MCF 10A (cell line): ENCODE measurements around the gene GVQW3. TPM values are rescaled to one million over a fixed set of nuclear protein-coding genes. Genes with fewer than 3 reads are reported as not detected.
A peak's percentile ranks its signal among the peaks of the same experiment; 100 is the strongest.

Experiments used
- BruUV-seq: library from RNA; stranded (reverse); fragments of 400-500 nt; replicated peaks from 2 replicates; lab custom pipeline; 2021; lab: Mats Ljungman, UMichigan
- CTCF ChIA-PET: fragments of 300-600 bp; sonication (Branson Sonifier 250); formaldehyde crosslinking; extraction: SDS; loops from one replicate; lab custom pipeline; 2021; ENCODE audit warnings: antibody characterized with exemption, inconsistent platforms; lab: Yijun Ruan, JAX
- POLR2A ChIA-PET: fragments of 300-600, 350-650 bp; sonication (Branson Sonifier 250); formaldehyde crosslinking; extraction: SDS; loops from one replicate; lab custom pipeline; 2020; ENCODE audit warnings: antibody characterized with exemption, inconsistent platforms; lab: Yijun Ruan, JAX
- DNase-seq: peaks from one replicate; pipeline ENCODE4 v3.0.0-alpha.2; 2018; ENCODE audit not compliant: unreplicated experiment
- H3K27ac Mint-ChIP-seq: one replicate; pipeline ENCODE4 v1.8.0; 2022; ENCODE audit warnings: mild to moderate bottlenecking, low read depth, mixed read lengths; ENCODE audit not compliant: unreplicated experiment
- H3K27me3 Mint-ChIP-seq: one replicate; pipeline ENCODE4 v1.8.0; 2022; ENCODE audit warnings: mixed read lengths; ENCODE audit not compliant: insufficient read depth, unreplicated experiment
- H3K36me3 Mint-ChIP-seq: one replicate; pipeline ENCODE4 v1.8.0; 2022; ENCODE audit warnings: mild to moderate bottlenecking, moderate library complexity, mixed read lengths; ENCODE audit not compliant: insufficient read depth, unreplicated experiment
- H3K4me1 Mint-ChIP-seq: one replicate; pipeline ENCODE4 v1.8.0; 2022; ENCODE audit warnings: mixed read lengths; ENCODE audit not compliant: insufficient read depth, unreplicated experiment
- H3K4me3 Mint-ChIP-seq: one replicate; pipeline ENCODE4 v1.8.0; 2022; ENCODE audit warnings: mild to moderate bottlenecking, moderate library complexity, mixed read lengths; ENCODE audit not compliant: unreplicated experiment
- H3K9me3 Mint-ChIP-seq: one replicate; pipeline ENCODE4 v1.8.0; 2022; ENCODE audit warnings: mixed read lengths; ENCODE audit not compliant: unreplicated experiment
- intact Hi-C: fragments of 100-400 bp; cut with micrococcal nuclease; formaldehyde crosslinking; loops from 2 replicates; pipeline ENCODE4 v1.14.1; 2022
- total RNA-seq: library from RNA; stranded (reverse); gene quantifications from 2 replicates; pipeline ENCODE4 v1.2.3, GENCODE V29; 2022
- TF ChIP-seq, protein P1 (sequence below): fragments of 200-600 bp; IDR thresholded peaks from one replicate; pipeline ENCODE4 v1.8.0; 2022; ENCODE audit warnings: antibody characterized with exemption, mild to moderate bottlenecking; ENCODE audit not compliant: unreplicated experiment

The GVQW3 gene
- total RNA-seq, 1 experiment from 2014 or later: 1.5 TPM

DNA sequence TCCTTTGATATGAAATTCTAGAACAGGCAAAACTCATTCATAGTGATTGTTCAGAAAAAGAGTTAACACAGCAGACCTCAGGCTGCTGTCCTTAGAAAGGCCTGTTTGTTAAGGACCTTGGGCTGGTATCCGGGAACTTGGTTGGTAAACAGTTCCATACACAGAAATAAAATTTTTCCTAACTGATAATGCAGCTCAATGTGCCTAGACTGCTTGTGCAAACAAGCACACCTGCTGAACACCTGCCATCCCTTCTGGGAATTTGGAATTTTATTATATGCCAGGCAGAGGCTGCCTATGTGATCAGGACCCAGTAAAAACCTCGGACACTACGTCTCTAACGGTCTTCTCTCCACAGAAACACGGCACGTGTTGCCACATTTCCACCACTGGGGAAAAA is 11.7 kb upstream of the GVQW3 start:
- POLR2A ChIA-PET: interaction anchor here (0.5 kb wide), 1 partner anchor 430 kb away, joined by 3 read pairs; no protein-coding TSS in a partner anchor
- Mint-ChIP-seq H3K27ac (no peak overlapping the region), H3K27me3 (no peaks in the 10 kb centered on the region), H3K4me1 (peaks cover 34% of the 10 kb centered on the region), H3K9me3 (no peaks in the 10 kb centered on the region), H3K36me3 (peaks cover 17% of the 10 kb centered on the region), H3K4me3 (no peak overlapping the region)
- intact Hi-C loops: no loop called here
- CTCF ChIA-PET: no interaction called here
- BruUV-seq: no TSS peak
- DNase-seq: no peak
- TF ChIP-seq, protein P1, sequence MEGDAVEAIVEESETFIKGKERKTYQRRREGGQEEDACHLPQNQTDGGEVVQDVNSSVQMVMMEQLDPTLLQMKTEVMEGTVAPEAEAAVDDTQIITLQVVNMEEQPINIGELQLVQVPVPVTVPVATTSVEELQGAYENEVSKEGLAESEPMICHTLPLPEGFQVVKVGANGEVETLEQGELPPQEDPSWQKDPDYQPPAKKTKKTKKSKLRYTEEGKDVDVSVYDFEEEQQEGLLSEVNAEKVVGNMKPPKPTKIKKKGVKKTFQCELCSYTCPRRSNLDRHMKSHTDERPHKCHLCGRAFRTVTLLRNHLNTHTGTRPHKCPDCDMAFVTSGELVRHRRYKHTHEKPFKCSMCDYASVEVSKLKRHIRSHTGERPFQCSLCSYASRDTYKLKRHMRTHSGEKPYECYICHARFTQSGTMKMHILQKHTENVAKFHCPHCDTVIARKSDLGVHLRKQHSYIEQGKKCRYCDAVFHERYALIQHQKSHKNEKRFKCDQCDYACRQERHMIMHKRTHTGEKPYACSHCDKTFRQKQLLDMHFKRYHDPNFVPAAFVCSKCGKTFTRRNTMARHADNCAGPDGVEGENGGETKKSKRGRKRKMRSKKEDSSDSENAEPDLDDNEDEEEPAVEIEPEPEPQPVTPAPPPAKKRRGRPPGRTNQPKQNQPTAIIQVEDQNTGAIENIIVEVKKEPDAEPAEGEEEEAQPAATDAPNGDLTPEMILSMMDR: no peak

DNA sequence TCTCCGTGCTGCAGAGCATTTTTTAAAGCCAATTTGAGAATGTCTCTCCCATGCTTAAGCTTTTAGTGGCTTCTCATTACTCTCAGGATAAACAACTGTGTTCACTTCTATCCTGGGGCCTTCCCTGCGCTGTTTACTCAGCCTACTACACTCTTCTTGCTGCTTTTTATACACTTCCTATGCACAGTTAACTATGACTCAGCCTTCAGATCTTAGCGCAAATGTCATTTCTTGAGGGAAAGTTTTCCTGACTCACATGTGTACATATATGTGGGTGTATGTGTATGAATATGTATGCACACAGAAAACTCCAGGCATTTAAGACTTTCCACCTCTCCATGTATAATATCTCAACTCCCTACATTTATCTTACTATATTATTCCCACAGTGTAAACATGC is 10.0 kb upstream of the GVQW3 start:
- BruUV-seq: no TSS peak
- ChIA-PET CTCF (no interaction called here), POLR2A (interaction anchor here (1.2 kb wide), 2 partner anchors 10 to 135 kb away, joined by 3 to 5 read pairs; no protein-coding TSS in a partner anchor)
- Mint-ChIP-seq H3K27ac (peak overlapping the region; percentile 1), H3K4me3 (no peak overlapping the region), H3K36me3 (no peaks in the 10 kb centered on the region), H3K9me3 (no peaks in the 10 kb centered on the region), H3K4me1 (peaks cover 46% of the 10 kb centered on the region), H3K27me3 (no peaks in the 10 kb centered on the region)
- DNase-seq: peak; percentile 79
- intact Hi-C loops: no loop called here
- TF ChIP-seq, protein P1: no peak

DNA sequence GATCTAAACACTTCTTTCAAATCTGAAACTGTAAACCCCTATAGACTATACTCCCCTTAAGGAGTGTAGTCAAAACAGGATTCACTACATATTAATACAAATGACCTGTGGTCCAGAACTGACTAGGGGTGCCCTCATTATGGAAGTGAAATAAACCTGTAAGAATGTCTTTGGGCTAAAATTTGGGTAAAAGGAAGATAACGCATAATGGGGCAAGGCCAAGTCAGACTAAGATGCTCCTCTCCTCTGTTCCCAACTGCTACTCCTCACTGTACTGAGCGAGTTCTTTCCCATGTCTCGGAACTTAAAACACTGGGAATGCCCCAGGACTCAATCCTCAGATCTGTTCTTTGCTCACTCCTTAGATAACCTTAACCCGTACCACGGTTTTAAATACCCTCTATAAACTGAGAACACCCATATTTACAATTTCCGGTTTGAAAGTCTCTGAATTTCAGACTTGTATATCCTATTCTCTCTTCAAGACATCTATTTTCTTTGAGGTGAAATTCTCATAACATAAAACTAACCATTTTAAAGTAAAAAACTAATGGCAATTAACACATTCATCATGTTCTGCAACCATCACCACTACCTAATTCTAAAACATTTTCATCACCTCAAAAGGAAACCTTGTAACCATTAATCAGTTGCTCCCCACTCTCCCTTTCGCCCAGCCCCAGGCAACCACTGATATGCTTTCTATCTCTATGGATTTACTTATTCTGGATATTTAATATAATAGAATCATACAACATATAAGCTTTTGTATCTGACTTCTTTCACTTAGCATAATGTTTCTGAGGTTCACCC is 4.2 kb upstream of the GVQW3 start:
- intact Hi-C loops: no loop called here
- BruUV-seq: no TSS peak
- POLR2A ChIA-PET: no interaction called here
- Mint-ChIP-seq H3K9me3 (no peaks in the 10 kb centered on the region), H3K36me3 (peaks cover 8% of the 10 kb centered on the region), H3K27me3 (no peaks in the 10 kb centered on the region), H3K4me1 (peaks cover 49% of the 10 kb centered on the region), H3K27ac (no peak overlapping the region), H3K4me3 (no peak overlapping the region)
- TF ChIP-seq, protein P1: no peak
- CTCF ChIA-PET: no interaction called here
- no peak for DNase-seq

DNA sequence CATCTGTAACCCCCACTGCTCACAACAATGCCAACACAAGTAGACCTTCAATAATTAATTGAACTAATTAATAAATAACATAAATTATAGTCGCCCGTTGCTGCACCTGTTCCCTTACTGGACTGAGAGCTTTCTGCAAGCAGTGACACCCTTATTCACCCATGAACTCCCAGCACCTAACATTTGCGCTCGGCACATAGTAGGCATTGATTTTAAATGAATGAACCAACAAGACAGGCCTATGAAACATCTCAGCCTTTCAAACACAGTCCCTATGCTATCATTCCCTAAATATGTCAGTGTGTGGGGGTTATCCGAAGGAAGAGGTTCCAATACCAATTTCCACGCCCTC is 1.3 kb upstream of the GVQW3 start:
- no peaks in the 10 kb centered on the region for H3K27me3 Mint-ChIP-seq
- H3K9me3 Mint-ChIP-seq: no peaks in the 10 kb centered on the region
- TSS peak; percentile 53 for BruUV-seq
- intact Hi-C loops: loop anchor here (2.0 kb wide), 2 partner anchors 65 to 301 kb away; partner anchors contain the start of gene EMSY
- peaks cover 48% of the 10 kb centered on the region for H3K4me1 Mint-ChIP-seq
- ChIA-PET POLR2A (interaction anchor here (1.0 to 3.5 kb wide), 3 partner anchors 12 to 64 kb away, joined by 3 to 33 read pairs (median 4); partner anchors contain the start of gene EMSY), CTCF (interaction anchor here (0.7 kb wide), 1 partner anchor 165 kb away, joined by 3 read pairs; no protein-coding TSS in a partner anchor)
- H3K36me3 Mint-ChIP-seq: peaks cover 8% of the 10 kb centered on the region
- H3K27ac Mint-ChIP-seq: peak overlapping the region; percentile 54
- H3K4me3 Mint-ChIP-seq: peak overlapping the region; percentile 93
- TF ChIP-seq, protein P1: no peak
- DNase-seq: no peak
